Fibroblast of lung (primary cell): ENCODE measurements around the gene RAB31. TPM values are rescaled to one million over a fixed set of nuclear protein-coding genes. Genes with fewer than 3 reads are reported as not detected.

ENCODE experiments used
- DNase-seq, 2 donors: peaks; one replicate each; pipeline versions ENCODE4 v3.0.0 to v3.0.0-alpha.2; 2010; ENCODE audit warnings: low read depth in 2 of 2
- H2AFZ ChIP-seq: 2 replicates; pipeline ENCODE4 v1.5.1; 2012; ENCODE audit warnings: low read length, control low read depth, inconsistent platforms
- H3K27ac ChIP-seq: 2 replicates; pipeline ENCODE4 v1.5.1; 2011; ENCODE audit warnings: low read length, control low read depth; ENCODE audit not compliant: insufficient read depth
- H3K27me3 ChIP-seq: 2 replicates; pipeline ENCODE4 v1.5.1; 2011; ENCODE audit warnings: mild to moderate bottlenecking, low read length; ENCODE audit not compliant: control insufficient read depth, insufficient read depth
- H3K36me3 ChIP-seq: 2 replicates; pipeline ENCODE4 v1.5.1; 2011; ENCODE audit warnings: low read length; ENCODE audit not compliant: control insufficient read depth, insufficient read depth
- H3K4me1 ChIP-seq: 2 replicates; pipeline ENCODE4 v1.5.1; 2011; ENCODE audit warnings: low read length; ENCODE audit not compliant: control insufficient read depth, insufficient read depth; ENCODE audit errors: extremely low read depth
- H3K4me2 ChIP-seq: 2 replicates; pipeline ENCODE4 v1.5.1; 2011; ENCODE audit warnings: low read length, control low read depth; ENCODE audit not compliant: insufficient read depth; ENCODE audit errors: extremely low read depth
- H3K4me3 ChIP-seq, 4 experiments: fragments of 200-600 bp in 1 of 4; sonication (generic) in 1 of 4; replicated peaks in 1 of 4; 2 replicates each; pipeline ENCODE4 v1.5.1; 2011 to 2016; ENCODE audit warnings: low read length in 4 of 4, low read depth in 3 of 4, mild to moderate bottlenecking in 3 of 4, control low read depth in 2 of 4, inconsistent platforms in 1 of 4, mixed read lengths in 1 of 4; ENCODE audit not compliant: insufficient read depth in 1 of 4; ENCODE audit errors: control extremely low read depth in 1 of 4
- H3K79me2 ChIP-seq: 2 replicates; pipeline ENCODE4 v1.5.1; 2012; ENCODE audit warnings: mild to moderate bottlenecking, low read length, inconsistent platforms; ENCODE audit not compliant: control insufficient read depth, insufficient read depth
- H3K9ac ChIP-seq: 2 replicates; pipeline ENCODE4 v1.5.1; 2011; ENCODE audit warnings: mild to moderate bottlenecking, low read length, control low read depth; ENCODE audit not compliant: insufficient read depth
- H3K9me3 ChIP-seq: 2 replicates; pipeline ENCODE4 v1.5.1; 2012; ENCODE audit warnings: low read depth, low read length; ENCODE audit not compliant: control insufficient read depth, insufficient read depth
- H4K20me1 ChIP-seq: 2 replicates; pipeline ENCODE4 v1.5.1; 2011; ENCODE audit warnings: low read length; ENCODE audit not compliant: control insufficient read depth, insufficient read depth; ENCODE audit errors: extremely low read depth
- EZH2 ChIP-seq: IDR thresholded peaks from 2 replicates; pipeline ENCODE4 v1.5.1; 2012; ENCODE audit warnings: low read length, control low read depth, mild to moderate bottlenecking; ENCODE audit errors: missing control alignments
- polyA plus RNA-seq, 2 donors: library from polyadenylated mRNA; depleted of rRNA in 1 of 2; stranded (reverse) in 1 of 2; unstranded in 1 of 2; fragments of >200 nt; gene quantifications; 2 replicates each; pipeline ENCODE4 v1.2.1, GENCODE V29; 2011 to 2012; ENCODE audit warnings: missing spikeins in 1 of 2
- total RNA-seq: library from RNA; depleted of rRNA; stranded (reverse); fragments of >200 nt; gene quantifications from 2 replicates; pipeline ENCODE4 v1.2.1, GENCODE V29; 2014
- TF ChIP-seq, protein P1 (sequence below), 2 donors: IDR thresholded peaks in 1 of 2; conservative IDR thresholded peaks in 1 of 2; 1 replicate in 1 of 2; 2 replicates in 1 of 2; pipeline ENCODE4 v1.5.1; 2011 to 2012; ENCODE audit warnings: low read length in 2 of 2, control low read depth in 1 of 2, inconsistent platforms in 1 of 2, low read depth in 1 of 2, mild to moderate bottlenecking in 1 of 2

The RAB31 gene
- total and polyA plus RNA-seq, 2 donors (not counting 1 experiment from before 2014, with no cell fraction given): 29.6 to 47.1 TPM

- H3K27ac ChIP-seq: no peak overlapping the region
- TF ChIP-seq, protein P1, sequence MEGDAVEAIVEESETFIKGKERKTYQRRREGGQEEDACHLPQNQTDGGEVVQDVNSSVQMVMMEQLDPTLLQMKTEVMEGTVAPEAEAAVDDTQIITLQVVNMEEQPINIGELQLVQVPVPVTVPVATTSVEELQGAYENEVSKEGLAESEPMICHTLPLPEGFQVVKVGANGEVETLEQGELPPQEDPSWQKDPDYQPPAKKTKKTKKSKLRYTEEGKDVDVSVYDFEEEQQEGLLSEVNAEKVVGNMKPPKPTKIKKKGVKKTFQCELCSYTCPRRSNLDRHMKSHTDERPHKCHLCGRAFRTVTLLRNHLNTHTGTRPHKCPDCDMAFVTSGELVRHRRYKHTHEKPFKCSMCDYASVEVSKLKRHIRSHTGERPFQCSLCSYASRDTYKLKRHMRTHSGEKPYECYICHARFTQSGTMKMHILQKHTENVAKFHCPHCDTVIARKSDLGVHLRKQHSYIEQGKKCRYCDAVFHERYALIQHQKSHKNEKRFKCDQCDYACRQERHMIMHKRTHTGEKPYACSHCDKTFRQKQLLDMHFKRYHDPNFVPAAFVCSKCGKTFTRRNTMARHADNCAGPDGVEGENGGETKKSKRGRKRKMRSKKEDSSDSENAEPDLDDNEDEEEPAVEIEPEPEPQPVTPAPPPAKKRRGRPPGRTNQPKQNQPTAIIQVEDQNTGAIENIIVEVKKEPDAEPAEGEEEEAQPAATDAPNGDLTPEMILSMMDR (conservative IDR thresholded peaks at IDR 0.05 in 1 of 2, IDR thresholded peaks at IDR 0.05 in 1 of 2; ENCODE audit: low read depth in 1 of 2, low read length in 2 of 2): no peak
- no peak overlapping the region for H3K4me3 ChIP-seq
- no peaks in the 10 kb centered on the region for H4K20me1 ChIP-seq
- no peak for DNase-seq
- no peaks in the 10 kb centered on the region for H3K9me3 ChIP-seq
- no peaks in the 10 kb centered on the region for H3K27me3 ChIP-seq
- peaks cover 26% of the 10 kb centered on the region for H3K4me1 ChIP-seq
- H3K9ac ChIP-seq: no peak overlapping the region
- H3K4me2 ChIP-seq: no peak overlapping the region
- no peaks in the 10 kb centered on the region for H3K79me2 ChIP-seq
- H3K36me3 ChIP-seq: no peaks in the 10 kb centered on the region
- H2AFZ ChIP-seq: no peak overlapping the region
Measured at GRCh38 chr18:9822587-9823185, 114.6 kb downstream of the RAB31 start.

DNA sequence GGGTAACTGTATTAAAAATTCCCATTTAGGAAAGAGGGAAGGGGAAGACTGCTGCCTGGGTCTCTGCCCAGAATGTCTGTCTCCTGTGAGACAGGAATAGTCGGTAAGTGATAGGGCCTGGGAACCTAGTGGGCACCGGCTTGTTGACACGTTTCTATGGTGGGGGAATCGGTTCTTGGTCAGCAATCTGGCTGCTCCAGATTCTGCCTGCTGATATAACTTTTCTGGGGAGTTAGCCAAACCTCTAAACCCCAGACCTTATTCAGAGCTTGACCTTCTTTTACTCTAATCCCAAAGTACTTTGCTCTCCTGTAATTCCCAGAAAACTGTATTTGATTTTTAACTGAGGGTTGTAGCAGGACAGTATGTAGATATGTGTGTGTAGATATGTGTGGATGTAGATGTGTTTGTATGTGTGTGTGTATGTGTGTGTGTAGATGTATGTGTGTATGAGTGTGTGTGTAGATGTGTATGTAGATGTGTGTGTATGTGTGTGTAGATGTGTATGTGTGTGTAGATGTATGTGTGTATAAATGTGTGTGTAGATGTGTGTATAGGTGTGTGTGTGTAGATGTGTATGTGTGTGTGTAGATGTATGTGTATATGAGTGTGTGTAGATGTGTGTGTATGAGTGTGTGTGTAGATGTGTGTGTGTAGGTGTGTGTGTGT lies 115.8 kb downstream of the RAB31 start:
- H3K79me2 ChIP-seq: no peaks in the 10 kb centered on the region
- no peak overlapping the region for H3K4me2 ChIP-seq
- no peak for TF ChIP-seq EZH2
- TF ChIP-seq, protein P1 (conservative IDR thresholded peaks at IDR 0.05 in 1 of 2, IDR thresholded peaks at IDR 0.05 in 1 of 2; ENCODE audit: low read depth in 1 of 2, low read length in 2 of 2): no peak
- H4K20me1 ChIP-seq: no peaks in the 10 kb centered on the region
- H3K4me3 ChIP-seq: no peak overlapping the region
- no peaks in the 10 kb centered on the region for H3K27me3 ChIP-seq
- DNase-seq: peak; percentile 53 to 93
- H3K9me3 ChIP-seq: no peaks in the 10 kb centered on the region
- peaks cover 34% of the 10 kb centered on the region for H3K4me1 ChIP-seq
- H2AFZ ChIP-seq: no peak overlapping the region
- no peak overlapping the region for H3K27ac ChIP-seq
- no peaks in the 10 kb centered on the region for H3K36me3 ChIP-seq
- no peak overlapping the region for H3K9ac ChIP-seq

- Histone ChIP-seq H3K36me3 (no peaks in the 10 kb centered on the region), H3K4me2 (no peak overlapping the region), H3K4me1 (peaks cover 36% of the 10 kb centered on the region), H3K27ac (peak overlapping the region; percentile 33), H3K4me3 (no peak overlapping the region), H2AFZ (no peak overlapping the region), H3K27me3 (no peaks in the 10 kb centered on the region), H3K79me2 (no peaks in the 10 kb centered on the region), H3K9me3 (no peaks in the 10 kb centered on the region), H3K9ac (no peak overlapping the region), H4K20me1 (no peaks in the 10 kb centered on the region)
- peak; percentile 88 to 91 for DNase-seq
- TF ChIP-seq EZH2: no peak
- TF ChIP-seq, protein P1 (conservative IDR thresholded peaks at IDR 0.05 in 1 of 2, IDR thresholded peaks at IDR 0.05 in 1 of 2; ENCODE audit: low read depth in 1 of 2, low read length in 2 of 2): no peak
Measured at GRCh38 chr18:9824474-9824832, 116.4 kb downstream of the RAB31 start.
